Measurements from ENCODE around the gene AQP6. TPM values are rescaled to one million over a fixed set of nuclear protein-coding genes. Genes with fewer than 3 reads are reported as not detected.

The AQP6 gene
- total RNA-seq, 1 experiment from 2014 or later = 0.09 TPM

DNA sequence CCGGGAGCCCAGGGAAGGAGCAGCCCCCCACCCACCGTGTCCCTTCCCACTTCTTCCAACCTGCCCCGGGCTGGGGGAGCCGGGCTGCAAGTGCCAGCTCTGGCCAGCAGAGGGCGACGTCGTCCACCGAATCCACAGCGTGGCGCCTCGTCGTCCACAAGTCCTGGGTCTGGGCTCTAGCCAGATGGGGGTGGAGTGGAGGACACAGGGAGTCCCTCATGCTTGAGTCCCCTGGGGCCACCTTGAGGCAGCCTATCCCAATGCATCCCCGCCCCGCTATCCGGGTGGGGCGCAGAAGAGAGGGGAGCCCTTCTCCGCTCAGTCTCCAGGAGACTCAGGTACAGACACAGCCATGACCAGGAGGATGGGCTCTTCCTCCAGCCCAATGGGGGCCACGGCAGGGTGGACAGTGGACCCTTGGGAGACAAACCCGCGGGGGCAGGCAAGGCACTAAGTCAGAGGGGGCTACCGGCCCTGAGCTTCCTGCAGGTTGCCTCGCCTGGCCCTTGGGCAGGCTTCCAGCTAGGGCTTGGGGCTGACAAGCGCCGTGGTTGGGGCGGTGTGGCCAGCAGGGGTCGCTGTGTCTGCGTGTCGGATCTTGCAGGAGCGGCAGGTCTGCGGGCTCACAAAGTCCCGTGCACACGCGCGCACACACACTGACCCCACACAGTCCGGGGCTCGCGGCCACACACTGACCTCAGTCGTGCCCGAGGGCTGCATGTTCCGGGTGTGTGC, 5.5 kb upstream of the AQP6 start:
- ChIA-PET CTCF (interaction anchor here (0.6 to 10.9 kb wide), 87 partner anchors 11 to 644 kb away, joined by 3 to 219 read pairs (median 5); partner anchors contain the start of genes AQP2, BCDIN3D, COX14 and FAIM2), POLR2A (interaction anchor here (0.6 to 2.7 kb wide), 4 partner anchors 89 to 226 kb away, joined by 3 to 7 read pairs (median 4); partner anchors contain the start of gene TMBIM6)
- ATAC-seq (peak; percentile 76), DNase-seq (ENCODE audit: low spot score) (peak; percentile 95)
- Mint-ChIP-seq H3K27me3 (ENCODE audit: low read depth) (peaks cover 33% of the 10 kb centered on the region), H3K36me3 (no peaks in the 10 kb centered on the region), H3K4me3 (peak overlapping the region; percentile 59), H3K4me1 (peaks cover 10% of the 10 kb centered on the region), H3K27ac (no peak overlapping the region), H3K9me3 (no peaks in the 10 kb centered on the region)
- TF ChIP-seq, protein P1, sequence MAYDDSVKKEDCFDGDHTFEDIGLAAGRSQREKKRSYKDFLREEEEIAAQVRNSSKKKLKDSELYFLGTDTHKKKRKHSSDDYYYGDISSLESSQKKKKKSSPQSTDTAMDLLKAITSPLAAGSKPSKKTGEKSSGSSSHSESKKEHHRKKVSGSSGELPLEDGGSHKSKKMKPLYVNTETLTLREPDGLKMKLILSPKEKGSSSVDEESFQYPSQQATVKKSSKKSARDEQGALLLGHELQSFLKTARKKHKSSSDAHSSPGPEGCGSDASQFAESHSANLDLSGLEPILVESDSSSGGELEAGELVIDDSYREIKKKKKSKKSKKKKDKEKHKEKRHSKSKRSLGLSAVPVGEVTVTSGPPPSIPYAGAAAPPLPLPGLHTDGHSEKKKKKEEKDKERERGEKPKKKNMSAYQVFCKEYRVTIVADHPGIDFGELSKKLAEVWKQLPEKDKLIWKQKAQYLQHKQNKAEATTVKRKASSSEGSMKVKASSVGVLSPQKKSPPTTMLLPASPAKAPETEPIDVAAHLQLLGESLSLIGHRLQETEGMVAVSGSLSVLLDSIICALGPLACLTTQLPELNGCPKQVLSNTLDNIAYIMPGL (CRISPR knock-in tag; IDR thresholded peaks at IDR 0.05) = peak; percentile 96
- no peak for TF ChIP-seq GRHL2 (CRISPR knock-in tag; IDR thresholded peaks at IDR 0.05; ENCODE audit: insufficient replicate concordance, severe bottlenecking)
- no peak for TF ChIP-seq SMAD4 (CRISPR knock-in tag; IDR thresholded peaks at IDR 0.05)
- TF ChIP-seq, protein P2, sequence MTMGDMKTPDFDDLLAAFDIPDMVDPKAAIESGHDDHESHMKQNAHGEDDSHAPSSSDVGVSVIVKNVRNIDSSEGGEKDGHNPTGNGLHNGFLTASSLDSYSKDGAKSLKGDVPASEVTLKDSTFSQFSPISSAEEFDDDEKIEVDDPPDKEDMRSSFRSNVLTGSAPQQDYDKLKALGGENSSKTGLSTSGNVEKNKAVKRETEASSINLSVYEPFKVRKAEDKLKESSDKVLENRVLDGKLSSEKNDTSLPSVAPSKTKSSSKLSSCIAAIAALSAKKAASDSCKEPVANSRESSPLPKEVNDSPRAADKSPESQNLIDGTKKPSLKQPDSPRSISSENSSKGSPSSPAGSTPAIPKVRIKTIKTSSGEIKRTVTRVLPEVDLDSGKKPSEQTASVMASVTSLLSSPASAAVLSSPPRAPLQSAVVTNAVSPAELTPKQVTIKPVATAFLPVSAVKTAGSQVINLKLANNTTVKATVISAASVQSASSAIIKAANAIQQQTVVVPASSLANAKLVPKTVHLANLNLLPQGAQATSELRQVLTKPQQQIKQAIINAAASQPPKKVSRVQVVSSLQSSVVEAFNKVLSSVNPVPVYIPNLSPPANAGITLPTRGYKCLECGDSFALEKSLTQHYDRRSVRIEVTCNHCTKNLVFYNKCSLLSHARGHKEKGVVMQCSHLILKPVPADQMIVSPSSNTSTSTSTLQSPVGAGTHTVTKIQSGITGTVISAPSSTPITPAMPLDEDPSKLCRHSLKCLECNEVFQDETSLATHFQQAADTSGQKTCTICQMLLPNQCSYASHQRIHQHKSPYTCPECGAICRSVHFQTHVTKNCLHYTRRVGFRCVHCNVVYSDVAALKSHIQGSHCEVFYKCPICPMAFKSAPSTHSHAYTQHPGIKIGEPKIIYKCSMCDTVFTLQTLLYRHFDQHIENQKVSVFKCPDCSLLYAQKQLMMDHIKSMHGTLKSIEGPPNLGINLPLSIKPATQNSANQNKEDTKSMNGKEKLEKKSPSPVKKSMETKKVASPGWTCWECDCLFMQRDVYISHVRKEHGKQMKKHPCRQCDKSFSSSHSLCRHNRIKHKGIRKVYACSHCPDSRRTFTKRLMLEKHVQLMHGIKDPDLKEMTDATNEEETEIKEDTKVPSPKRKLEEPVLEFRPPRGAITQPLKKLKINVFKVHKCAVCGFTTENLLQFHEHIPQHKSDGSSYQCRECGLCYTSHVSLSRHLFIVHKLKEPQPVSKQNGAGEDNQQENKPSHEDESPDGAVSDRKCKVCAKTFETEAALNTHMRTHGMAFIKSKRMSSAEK (CRISPR knock-in tag; IDR thresholded peaks at IDR 0.05; ENCODE audit: borderline replicate concordance) = no peak
- no peak for TF ChIP-seq ZNF219 (CRISPR knock-in tag; IDR thresholded peaks at IDR 0.05; ENCODE audit: borderline replicate concordance)
- TF ChIP-seq CBFB (CRISPR knock-in tag; IDR thresholded peaks at IDR 0.05; ENCODE audit: low read depth) = no peak
- no peak for TF ChIP-seq ZNF671 (CRISPR knock-in tag; IDR thresholded peaks at IDR 0.05)
- no peak for TF ChIP-seq PRRX2 (CRISPR knock-in tag; IDR thresholded peaks at IDR 0.05)
- TF ChIP-seq ETV6 (CRISPR knock-in tag; IDR thresholded peaks at IDR 0.05) = peak; percentile 38
- no peak for TF ChIP-seq IRF2 (CRISPR knock-in tag; IDR thresholded peaks at IDR 0.05; ENCODE audit: borderline replicate concordance, low read depth)
- TF ChIP-seq NR2C2 (CRISPR knock-in tag; IDR thresholded peaks at IDR 0.05) = no peak
- TF ChIP-seq GABPB1 (CRISPR knock-in tag; IDR thresholded peaks at IDR 0.05) = no peak
- no peak for TF ChIP-seq ZNF121 (CRISPR knock-in tag; IDR thresholded peaks at IDR 0.05)
- no peak for TF ChIP-seq ZNF138 (CRISPR knock-in tag; conservative IDR thresholded peaks at IDR 0.05)
- no peak for TF ChIP-seq NFYB (CRISPR knock-in tag; conservative IDR thresholded peaks at IDR 0.05; ENCODE audit: low read depth)
- TF ChIP-seq, protein P3, sequence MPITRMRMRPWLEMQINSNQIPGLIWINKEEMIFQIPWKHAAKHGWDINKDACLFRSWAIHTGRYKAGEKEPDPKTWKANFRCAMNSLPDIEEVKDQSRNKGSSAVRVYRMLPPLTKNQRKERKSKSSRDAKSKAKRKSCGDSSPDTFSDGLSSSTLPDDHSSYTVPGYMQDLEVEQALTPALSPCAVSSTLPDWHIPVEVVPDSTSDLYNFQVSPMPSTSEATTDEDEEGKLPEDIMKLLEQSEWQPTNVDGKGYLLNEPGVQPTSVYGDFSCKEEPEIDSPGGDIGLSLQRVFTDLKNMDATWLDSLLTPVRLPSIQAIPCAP (CRISPR knock-in tag; IDR thresholded peaks at IDR 0.05) = no peak
- TF ChIP-seq ATF1 (CRISPR knock-in tag; IDR thresholded peaks at IDR 0.05) = no peak
- TF ChIP-seq, protein P4, sequence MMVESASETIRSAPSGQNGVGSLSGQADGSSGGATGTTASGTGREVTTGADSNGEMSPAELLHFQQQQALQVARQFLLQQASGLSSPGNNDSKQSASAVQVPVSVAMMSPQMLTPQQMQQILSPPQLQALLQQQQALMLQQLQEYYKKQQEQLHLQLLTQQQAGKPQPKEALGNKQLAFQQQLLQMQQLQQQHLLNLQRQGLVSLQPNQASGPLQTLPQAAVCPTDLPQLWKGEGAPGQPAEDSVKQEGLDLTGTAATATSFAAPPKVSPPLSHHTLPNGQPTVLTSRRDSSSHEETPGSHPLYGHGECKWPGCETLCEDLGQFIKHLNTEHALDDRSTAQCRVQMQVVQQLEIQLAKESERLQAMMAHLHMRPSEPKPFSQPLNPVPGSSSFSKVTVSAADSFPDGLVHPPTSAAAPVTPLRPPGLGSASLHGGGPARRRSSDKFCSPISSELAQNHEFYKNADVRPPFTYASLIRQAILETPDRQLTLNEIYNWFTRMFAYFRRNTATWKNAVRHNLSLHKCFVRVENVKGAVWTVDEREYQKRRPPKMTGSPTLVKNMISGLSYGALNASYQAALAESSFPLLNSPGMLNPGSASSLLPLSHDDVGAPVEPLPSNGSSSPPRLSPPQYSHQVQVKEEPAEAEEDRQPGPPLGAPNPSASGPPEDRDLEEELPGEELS (CRISPR knock-in tag; IDR thresholded peaks at IDR 0.05) = peak; percentile 67; the same call in 1 of the 2 replicates
- TF ChIP-seq ZNF232 (CRISPR knock-in tag; IDR thresholded peaks at IDR 0.05) = no peak
- no peak for TF ChIP-seq NR3C1 (CRISPR knock-in tag; conservative IDR thresholded peaks at IDR 0.05; ENCODE audit: low read depth)
- TF ChIP-seq, protein P5, sequence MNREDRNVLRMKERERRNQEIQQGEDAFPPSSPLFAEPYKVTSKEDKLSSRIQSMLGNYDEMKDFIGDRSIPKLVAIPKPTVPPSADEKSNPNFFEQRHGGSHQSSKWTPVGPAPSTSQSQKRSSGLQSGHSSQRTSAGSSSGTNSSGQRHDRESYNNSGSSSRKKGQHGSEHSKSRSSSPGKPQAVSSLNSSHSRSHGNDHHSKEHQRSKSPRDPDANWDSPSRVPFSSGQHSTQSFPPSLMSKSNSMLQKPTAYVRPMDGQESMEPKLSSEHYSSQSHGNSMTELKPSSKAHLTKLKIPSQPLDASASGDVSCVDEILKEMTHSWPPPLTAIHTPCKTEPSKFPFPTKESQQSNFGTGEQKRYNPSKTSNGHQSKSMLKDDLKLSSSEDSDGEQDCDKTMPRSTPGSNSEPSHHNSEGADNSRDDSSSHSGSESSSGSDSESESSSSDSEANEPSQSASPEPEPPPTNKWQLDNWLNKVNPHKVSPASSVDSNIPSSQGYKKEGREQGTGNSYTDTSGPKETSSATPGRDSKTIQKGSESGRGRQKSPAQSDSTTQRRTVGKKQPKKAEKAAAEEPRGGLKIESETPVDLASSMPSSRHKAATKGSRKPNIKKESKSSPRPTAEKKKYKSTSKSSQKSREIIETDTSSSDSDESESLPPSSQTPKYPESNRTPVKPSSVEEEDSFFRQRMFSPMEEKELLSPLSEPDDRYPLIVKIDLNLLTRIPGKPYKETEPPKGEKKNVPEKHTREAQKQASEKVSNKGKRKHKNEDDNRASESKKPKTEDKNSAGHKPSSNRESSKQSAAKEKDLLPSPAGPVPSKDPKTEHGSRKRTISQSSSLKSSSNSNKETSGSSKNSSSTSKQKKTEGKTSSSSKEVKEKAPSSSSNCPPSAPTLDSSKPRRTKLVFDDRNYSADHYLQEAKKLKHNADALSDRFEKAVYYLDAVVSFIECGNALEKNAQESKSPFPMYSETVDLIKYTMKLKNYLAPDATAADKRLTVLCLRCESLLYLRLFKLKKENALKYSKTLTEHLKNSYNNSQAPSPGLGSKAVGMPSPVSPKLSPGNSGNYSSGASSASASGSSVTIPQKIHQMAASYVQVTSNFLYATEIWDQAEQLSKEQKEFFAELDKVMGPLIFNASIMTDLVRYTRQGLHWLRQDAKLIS (CRISPR knock-in tag; IDR thresholded peaks at IDR 0.05; ENCODE audit: borderline replicate concordance) = no peak
- TF ChIP-seq, protein P6, sequence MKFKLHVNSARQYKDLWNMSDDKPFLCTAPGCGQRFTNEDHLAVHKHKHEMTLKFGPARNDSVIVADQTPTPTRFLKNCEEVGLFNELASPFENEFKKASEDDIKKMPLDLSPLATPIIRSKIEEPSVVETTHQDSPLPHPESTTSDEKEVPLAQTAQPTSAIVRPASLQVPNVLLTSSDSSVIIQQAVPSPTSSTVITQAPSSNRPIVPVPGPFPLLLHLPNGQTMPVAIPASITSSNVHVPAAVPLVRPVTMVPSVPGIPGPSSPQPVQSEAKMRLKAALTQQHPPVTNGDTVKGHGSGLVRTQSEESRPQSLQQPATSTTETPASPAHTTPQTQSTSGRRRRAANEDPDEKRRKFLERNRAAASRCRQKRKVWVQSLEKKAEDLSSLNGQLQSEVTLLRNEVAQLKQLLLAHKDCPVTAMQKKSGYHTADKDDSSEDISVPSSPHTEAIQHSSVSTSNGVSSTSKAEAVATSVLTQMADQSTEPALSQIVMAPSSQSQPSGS (CRISPR knock-in tag; IDR thresholded peaks at IDR 0.05; ENCODE audit: borderline replicate concordance, low read depth) = no peak

All from WTC11 (cell line).